ENCODE data around the gene CYP26A1. TPM values are rescaled to one million over a fixed set of nuclear protein-coding genes. Genes with fewer than 3 reads are reported as not detected.

The CYP26A1 gene
- total and polyA plus RNA-seq, 2 experiments from 2014 or later, result 1.2 to 1.8 TPM

GRCh38 chr10:93058139-93058538 lies 15.6 kb upstream of the CYP26A1 start:
- peaks cover 47% of the 10 kb centered on the region for H3K27me3 Mint-ChIP-seq (ENCODE audit: insufficient read depth, low read depth, poor library complexity)
- peaks cover 46% of the 10 kb centered on the region for H3K4me1 ChIP-seq (ENCODE audit: insufficient read depth)
- no peaks in the 10 kb centered on the region for H3K36me3 ChIP-seq (ENCODE audit: insufficient read depth)
- no peaks in the 10 kb centered on the region for H3K9me3 Mint-ChIP-seq
- no peak overlapping the region for H2AFZ ChIP-seq
- H3K4me2 ChIP-seq, result no peak overlapping the region
- H3K36me3 Mint-ChIP-seq (ENCODE audit: low read depth), result no peaks in the 10 kb centered on the region
- no peak overlapping the region for H3K4me3 ChIP-seq
- no peak overlapping the region for H3K27ac Mint-ChIP-seq
- no peak for DNase-seq (ENCODE audit: low spot score)
- H3K27ac ChIP-seq (ENCODE audit: low read depth), result no peak overlapping the region
- no peaks in the 10 kb centered on the region for H3K79me2 ChIP-seq (replicated peaks; ENCODE audit: insufficient read depth)
- H3K9me2 ChIP-seq (ENCODE audit: insufficient read depth), result no peaks in the 10 kb centered on the region
- no peak overlapping the region for H3K4me3 Mint-ChIP-seq
- peaks cover 6% of the 10 kb centered on the region; the same call in 1 of the 2 replicates for H4K20me1 ChIP-seq (replicated peaks; ENCODE audit: insufficient read depth)
- peaks cover 66% of the 10 kb centered on the region for H3K27me3 ChIP-seq (ENCODE audit: insufficient read depth)
- H3F3A ChIP-seq (replicated peaks; ENCODE audit: low read depth), result 0 out of 2 replicates have a peak, but pooled peaks cover 6% of the 10 kb centered on the region
- ATAC-seq, result no peak
- H3K4me1 Mint-ChIP-seq, result peaks cover 25% of the 10 kb centered on the region
- TF ChIP-seq JUNB (IDR thresholded peaks at IDR 0.05; ENCODE audit: unreplicated experiment) (no peak), CTCF (conservative IDR thresholded peaks at IDR 0.05; ENCODE audit: low read depth in 2 of 2) (no peak), EZH2 (IDR thresholded peaks at IDR 0.05; ENCODE audit: low read depth, unreplicated experiment) (no peak), NANOG (IDR thresholded peaks at IDR 0.05; ENCODE audit: borderline replicate concordance) (no peak), ZNF331 (CRISPR knock-in tag; IDR thresholded peaks at IDR 0.05; ENCODE audit: low read depth) (no peak), ETS1 (IDR thresholded peaks at IDR 0.05) (no peak), CREB1 (CRISPR knock-in tag; IDR thresholded peaks at IDR 0.05; ENCODE audit: low read depth) (no peak), REST (IDR thresholded peaks at IDR 0.05; ENCODE audit: unreplicated experiment) (no peak), ZNF114 (CRISPR knock-in tag; IDR thresholded peaks at IDR 0.05) (no peak), EZH2phosphoT487 (IDR thresholded peaks at IDR 0.05; ENCODE audit: unreplicated experiment) (no peak), POLR2AphosphoS5 (IDR thresholded peaks at IDR 0.05; ENCODE audit: low read depth) (no peak), STAT1 (IDR thresholded peaks at IDR 0.05; ENCODE audit: unreplicated experiment) (no peak), ZNF462 (CRISPR knock-in tag; IDR thresholded peaks at IDR 0.05) (no peak)

Data from GM23338 (cell line).